B cell (primary cell): ENCODE results near the gene C5.

Experiments used
- EZH2 ChIP-seq: IDR thresholded peaks from 2 replicates; pipeline ENCODE4 v1.6.1; 2012; ENCODE audit warnings: borderline replicate concordance, low read depth, mild to moderate bottlenecking, moderate library complexity, low read length; ENCODE audit not compliant: insufficient read depth, poor library complexity, severe bottlenecking
- TF ChIP-seq, protein P1 (sequence below): fragments of 200-600 bp; IDR thresholded peaks from one replicate; pipeline ENCODE4 v1.8.0; 2022; ENCODE audit warnings: antibody characterized with exemption, mild to moderate bottlenecking

DNA sequence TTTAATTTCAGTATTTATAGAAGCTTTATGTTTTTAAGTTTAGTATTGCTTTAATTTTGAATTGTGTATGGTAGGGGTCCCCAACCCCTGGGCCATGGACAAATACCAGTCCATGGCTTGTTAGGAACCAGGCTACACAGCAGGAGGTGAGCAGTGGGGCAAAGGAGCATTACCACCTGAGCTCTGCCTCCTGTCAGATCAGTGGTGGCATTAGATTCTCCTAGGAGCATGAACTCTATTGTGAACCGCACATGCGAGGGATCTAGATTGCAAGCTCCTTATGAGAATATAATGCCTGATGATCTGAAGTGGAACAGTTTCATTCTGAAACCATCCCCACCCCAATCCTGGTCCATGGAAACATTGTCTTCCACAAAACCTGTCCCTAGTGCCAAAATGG lies 1.9 kb downstream of the C5 start:
- TF ChIP-seq, protein P1, sequence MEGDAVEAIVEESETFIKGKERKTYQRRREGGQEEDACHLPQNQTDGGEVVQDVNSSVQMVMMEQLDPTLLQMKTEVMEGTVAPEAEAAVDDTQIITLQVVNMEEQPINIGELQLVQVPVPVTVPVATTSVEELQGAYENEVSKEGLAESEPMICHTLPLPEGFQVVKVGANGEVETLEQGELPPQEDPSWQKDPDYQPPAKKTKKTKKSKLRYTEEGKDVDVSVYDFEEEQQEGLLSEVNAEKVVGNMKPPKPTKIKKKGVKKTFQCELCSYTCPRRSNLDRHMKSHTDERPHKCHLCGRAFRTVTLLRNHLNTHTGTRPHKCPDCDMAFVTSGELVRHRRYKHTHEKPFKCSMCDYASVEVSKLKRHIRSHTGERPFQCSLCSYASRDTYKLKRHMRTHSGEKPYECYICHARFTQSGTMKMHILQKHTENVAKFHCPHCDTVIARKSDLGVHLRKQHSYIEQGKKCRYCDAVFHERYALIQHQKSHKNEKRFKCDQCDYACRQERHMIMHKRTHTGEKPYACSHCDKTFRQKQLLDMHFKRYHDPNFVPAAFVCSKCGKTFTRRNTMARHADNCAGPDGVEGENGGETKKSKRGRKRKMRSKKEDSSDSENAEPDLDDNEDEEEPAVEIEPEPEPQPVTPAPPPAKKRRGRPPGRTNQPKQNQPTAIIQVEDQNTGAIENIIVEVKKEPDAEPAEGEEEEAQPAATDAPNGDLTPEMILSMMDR, result no peak
- TF ChIP-seq EZH2, result no peak
